ENCODE data around the gene CCT7.
"Not testable (repeated sequence)": the region's sequence is repeated elsewhere in the genome, so short reads cannot be mapped to it uniquely, and the experiment has no call there.

Gene CCT7

GRCh38 chr2:73233932-73234832 is at the start of gene CCT7:
Gene CCT7 (plus strand): TSS chr2:73234308. CDS start chr2:73234379, 71 bp downstream.
- peak; percentile 86 for DNase-seq (ENCODE audit: low spot score)

- no peak for DNase-seq (ENCODE audit: low spot score)
These were observed 48.1 kb upstream of the CCT7 start for GRCh38 chr2:73185965-73186364.

GRCh38 chr2:73187549-73187948 is 46.6 kb upstream of the CCT7 start:
- DNase-seq (ENCODE audit: low spot score) = no peak

GRCh38 chr2:73197579-73197978 is 36.5 kb upstream of the CCT7 start:
- DNase-seq (ENCODE audit: low spot score) = no peak

- not testable (repeated sequence) for DNase-seq (ENCODE audit: low spot score)
These were observed 33.8 kb upstream of the CCT7 start for GRCh38 chr2:73200281-73200680.

GRCh38 chr2:73202156-73203054 is 31.7 kb upstream of the CCT7 start, which contains the start of gene NOTO:
Gene NOTO (plus strand): TSS chr2:73202574. CDS start chr2:73202667, 93 bp downstream.
- DNase-seq (ENCODE audit: low spot score) = no peak

GRCh38 chr2:73203055-73203681 is 30.9 kb upstream of the CCT7 start:
- no peak for DNase-seq (ENCODE audit: low spot score)

GRCh38 chr2:73205611-73206010 is 28.5 kb upstream of the CCT7 start:
- no peak for DNase-seq (ENCODE audit: low spot score)

GRCh38 chr2:73208258-73208657 is 25.9 kb upstream of the CCT7 start:
- DNase-seq (ENCODE audit: low spot score) = no peak

GRCh38 chr2:73210019-73210418 is 24.1 kb upstream of the CCT7 start:
- no peak for DNase-seq (ENCODE audit: low spot score)

GRCh38 chr2:73210696-73211095 is 23.4 kb upstream of the CCT7 start:
- no peak for DNase-seq (ENCODE audit: low spot score)

GRCh38 chr2:73212098-73212447 is 22.0 kb upstream of the CCT7 start:
- DNase-seq (ENCODE audit: low spot score) = no peak

- peak; percentile 64 for DNase-seq (ENCODE audit: low spot score)
These were observed 21.5 kb upstream of the CCT7 start for GRCh38 chr2:73212448-73213176.

- peak; percentile 87 for DNase-seq (ENCODE audit: low spot score)
These were observed 19.7 kb upstream of the CCT7 start, which contains the start of gene SMYD5 for GRCh38 chr2:73214120-73215035. Gene SMYD5 (plus strand): TSS chr2:73214245. CDS start chr2:73214267, 22 bp downstream.

- DNase-seq (ENCODE audit: low spot score) = no peak
These were observed 18.9 kb upstream of the CCT7 start for GRCh38 chr2:73215254-73215653.

GRCh38 chr2:73217160-73217559 is 16.9 kb upstream of the CCT7 start:
- DNase-seq (ENCODE audit: low spot score) = no peak

- DNase-seq (ENCODE audit: low spot score) = no peak
These were observed 16.3 kb upstream of the CCT7 start for GRCh38 chr2:73217826-73218225.

- DNase-seq (ENCODE audit: low spot score) = no peak
These were observed 15.8 kb upstream of the CCT7 start for GRCh38 chr2:73218298-73218697.

GRCh38 chr2:73223821-73224220 is 10.3 kb upstream of the CCT7 start:
- no peak for DNase-seq (ENCODE audit: low spot score)

Data from hematopoietic multipotent progenitor cell treated with erythropoietin and hydrocortisone succinate and interleukin-3 and kit ligand, for 15 days (in vitro differentiated cells).